WI38 (cell line): ENCODE data around the gene TNN.

ENCODE experiments used
- H3K4me3 ChIP-seq: 2 replicates; pipeline ENCODE4 v1.5.1; 2011; ENCODE audit warnings: low read depth, mild to moderate bottlenecking, control low read depth, low read length
- CTCF ChIP-seq: IDR thresholded peaks from 2 replicates; pipeline ENCODE4 v1.5.1; 2012; ENCODE audit warnings: low read depth, mild to moderate bottlenecking, control low read depth, low read length

Gene TNN

GRCh38 chr1:175129182-175129581 is 61.5 kb downstream of the TNN start:
- H3K4me3 ChIP-seq: no peak overlapping the region
- TF ChIP-seq CTCF: no peak

- no peak for TF ChIP-seq CTCF
- H3K4me3 ChIP-seq: no peak overlapping the region
Measured at GRCh38 chr1:175129644-175129996, 62.0 kb downstream of the TNN start.

- TF ChIP-seq CTCF: no peak
- H3K4me3 ChIP-seq: no peak overlapping the region
Measured at GRCh38 chr1:175129997-175130648, 62.5 kb downstream of the TNN start.

- TF ChIP-seq CTCF: no peak
Measured at GRCh38 chr1:175130649-175131045, 63.0 kb downstream of the TNN start.

DNA sequence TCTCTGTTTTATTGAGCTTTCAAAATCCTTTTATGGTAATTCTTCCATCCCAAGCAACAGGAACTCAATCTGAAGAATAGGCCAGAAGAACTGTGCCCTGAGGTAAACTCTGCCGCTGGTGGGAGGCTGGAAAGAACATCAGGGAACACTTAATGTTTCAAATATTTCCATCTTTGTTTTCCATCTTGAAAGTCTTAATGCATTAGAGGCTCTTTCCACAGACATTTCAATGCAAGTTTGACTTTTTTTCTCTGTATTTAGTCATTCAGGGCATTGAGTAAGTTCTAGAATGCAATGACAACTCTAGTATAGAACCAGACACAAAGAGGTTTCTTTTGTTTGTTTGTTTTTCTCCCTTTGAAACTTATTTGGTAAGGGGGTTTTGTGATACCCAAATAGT is 63.5 kb downstream of the TNN start:
- no peak for TF ChIP-seq CTCF

More at GRCh38 chr1:175130649-175131045, 63.0 kb downstream of the TNN start:
- H3K4me3 ChIP-seq: no peak overlapping the region

GRCh38 chr1:175132436-175132835 is 64.8 kb downstream of the TNN start:
- TF ChIP-seq CTCF: no peak
- H3K4me3 ChIP-seq: no peak overlapping the region

More for the DNA sequence above, 63.5 kb downstream of the TNN start:
- H3K4me3 ChIP-seq: no peak overlapping the region

DNA sequence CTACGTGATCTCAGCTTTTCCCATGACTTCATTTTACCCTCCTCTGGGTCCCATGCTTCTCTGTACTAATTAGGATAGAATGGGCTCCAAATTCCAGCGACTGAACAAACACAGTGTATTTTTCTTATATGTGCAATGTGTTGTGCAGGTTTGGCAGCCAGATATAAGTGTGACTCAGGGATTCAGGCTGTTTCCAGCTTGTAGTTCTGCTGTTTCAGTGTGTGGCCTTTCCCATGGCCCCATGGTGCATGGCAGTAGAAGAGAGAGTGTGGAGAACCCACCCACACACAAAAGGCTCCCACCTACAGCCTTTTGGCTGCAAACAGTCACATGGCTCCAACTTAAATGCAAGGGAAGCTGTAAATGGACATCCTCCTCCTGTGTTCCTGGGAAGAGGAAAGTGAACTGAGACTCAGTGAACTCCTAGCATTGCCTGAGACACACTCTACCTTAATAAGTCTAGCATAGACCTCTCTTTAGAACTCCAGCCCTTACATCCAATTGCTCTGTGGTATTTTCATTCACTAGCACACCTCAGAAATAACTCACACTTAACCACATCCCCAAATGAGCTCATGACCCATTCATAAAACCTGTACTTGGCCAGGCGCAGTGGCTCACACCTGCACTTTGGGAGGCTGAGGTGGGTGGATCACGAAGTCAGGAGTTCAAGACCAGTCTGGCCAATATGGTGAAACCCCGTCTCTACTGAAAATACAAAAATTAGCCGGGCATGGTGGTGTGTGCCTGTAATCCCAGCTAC is 66.2 kb downstream of the TNN start:
- TF ChIP-seq CTCF: no peak
- no peak overlapping the region for H3K4me3 ChIP-seq
